Mammary epithelial cell (primary cell): Measurements from ENCODE around the gene LDLRAP1.

ENCODE experiments used
- EZH2 ChIP-seq: IDR thresholded peaks from 2 replicates; pipeline ENCODE4 v1.6.1; 2012; ENCODE audit warnings: low read length, inconsistent platforms, borderline replicate concordance
- TF ChIP-seq, protein P1 (sequence below), 2 donors: IDR thresholded peaks in 1 of 2; conservative IDR thresholded peaks in 1 of 2; 2 replicates each; pipeline ENCODE4 v1.5.1; 2011 to 2012; ENCODE audit warnings: inconsistent platforms in 2 of 2, low read length in 2 of 2, mild to moderate bottlenecking in 2 of 2, control low read depth in 1 of 2, low read depth in 1 of 2; ENCODE audit not compliant: insufficient read depth in 1 of 2; ENCODE audit errors: extremely low read depth in 1 of 2

DNA sequence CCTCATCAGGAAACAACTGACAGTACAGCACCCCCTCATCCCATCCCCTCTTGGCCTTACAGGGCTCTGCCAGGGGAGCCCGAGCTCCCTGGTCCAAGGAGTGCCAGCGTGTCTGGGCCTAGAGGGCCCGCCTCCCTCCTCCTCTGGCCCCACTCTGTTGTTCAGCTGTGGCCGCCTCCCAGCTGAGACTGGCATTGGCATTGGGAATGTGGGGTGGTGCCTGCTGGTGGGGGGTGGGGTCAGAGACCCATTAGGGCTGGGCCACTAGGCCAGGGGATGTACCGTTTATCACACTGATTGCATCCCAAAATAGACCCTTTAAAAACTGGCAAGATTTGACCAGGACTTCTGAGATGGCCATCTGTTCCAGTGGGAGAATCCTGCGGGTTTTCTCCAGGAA is 1.4 kb downstream of the LDLRAP1 start:
- TF ChIP-seq, protein P1, sequence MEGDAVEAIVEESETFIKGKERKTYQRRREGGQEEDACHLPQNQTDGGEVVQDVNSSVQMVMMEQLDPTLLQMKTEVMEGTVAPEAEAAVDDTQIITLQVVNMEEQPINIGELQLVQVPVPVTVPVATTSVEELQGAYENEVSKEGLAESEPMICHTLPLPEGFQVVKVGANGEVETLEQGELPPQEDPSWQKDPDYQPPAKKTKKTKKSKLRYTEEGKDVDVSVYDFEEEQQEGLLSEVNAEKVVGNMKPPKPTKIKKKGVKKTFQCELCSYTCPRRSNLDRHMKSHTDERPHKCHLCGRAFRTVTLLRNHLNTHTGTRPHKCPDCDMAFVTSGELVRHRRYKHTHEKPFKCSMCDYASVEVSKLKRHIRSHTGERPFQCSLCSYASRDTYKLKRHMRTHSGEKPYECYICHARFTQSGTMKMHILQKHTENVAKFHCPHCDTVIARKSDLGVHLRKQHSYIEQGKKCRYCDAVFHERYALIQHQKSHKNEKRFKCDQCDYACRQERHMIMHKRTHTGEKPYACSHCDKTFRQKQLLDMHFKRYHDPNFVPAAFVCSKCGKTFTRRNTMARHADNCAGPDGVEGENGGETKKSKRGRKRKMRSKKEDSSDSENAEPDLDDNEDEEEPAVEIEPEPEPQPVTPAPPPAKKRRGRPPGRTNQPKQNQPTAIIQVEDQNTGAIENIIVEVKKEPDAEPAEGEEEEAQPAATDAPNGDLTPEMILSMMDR (conservative IDR thresholded peaks at IDR 0.05 in 1 of 2, IDR thresholded peaks at IDR 0.05 in 1 of 2; ENCODE audit: extremely low read depth in 1 of 2, insufficient read depth in 1 of 2, low read depth in 1 of 2, low read length in 2 of 2) = no peak
- no peak for TF ChIP-seq EZH2
